Measurements from ENCODE around the gene PTPRS.

DNA sequence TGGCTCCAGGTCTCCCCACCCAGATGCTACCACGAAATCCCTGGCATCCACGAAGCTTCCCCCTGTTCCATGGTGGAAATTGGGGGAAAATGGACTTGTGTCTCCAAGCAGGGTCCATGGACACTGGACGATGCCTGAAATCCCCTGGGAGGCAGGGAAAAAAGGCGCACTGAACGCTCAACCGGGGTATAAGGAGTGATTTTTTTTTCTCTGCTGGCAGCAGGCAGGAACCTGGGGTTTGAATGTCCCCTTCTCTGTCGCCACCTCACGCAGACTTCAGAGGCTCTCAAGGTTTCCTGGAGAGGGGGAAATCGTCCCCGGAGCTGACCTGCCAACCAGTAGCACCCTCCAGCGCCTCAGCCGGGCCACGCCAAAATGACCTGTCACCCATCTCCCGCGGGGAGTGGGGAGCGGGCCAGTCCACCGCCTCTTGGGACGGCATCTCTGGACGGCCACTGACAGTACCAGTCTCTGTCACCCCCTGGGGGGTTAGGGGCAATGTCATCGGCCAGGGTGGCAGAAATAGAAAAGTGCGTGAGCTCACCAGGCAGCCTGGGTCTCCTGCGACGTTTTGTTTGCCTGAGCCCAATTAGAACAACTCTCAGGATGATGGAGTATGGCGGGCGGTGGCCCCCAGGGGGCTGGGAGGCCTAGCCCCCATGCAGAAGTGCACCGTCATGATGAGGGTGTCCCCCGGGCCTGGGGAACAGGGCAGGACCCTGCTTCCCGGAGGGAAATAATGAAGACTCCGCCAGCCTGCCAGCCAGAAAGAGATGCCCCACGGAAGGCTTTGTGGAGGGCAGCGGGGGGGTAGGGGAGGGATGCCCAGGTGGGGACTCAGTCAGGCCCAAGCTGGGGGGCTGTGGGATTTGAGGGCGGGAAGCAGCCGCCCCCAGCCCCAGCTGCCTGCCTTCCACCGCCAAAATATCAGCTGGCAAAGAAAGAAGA lies 2.6 kb downstream of the PTPRS start:
- TF ChIP-seq SP1 (IDR thresholded peaks at IDR 0.05) (no peak), ELF4 (IDR thresholded peaks at IDR 0.05) (no peak), NFRKB (IDR thresholded peaks at IDR 0.05) (no peak), BHLHE40 (IDR thresholded peaks at IDR 0.05; ENCODE audit: borderline replicate concordance) (no peak), FOXM1 (IDR thresholded peaks at IDR 0.05; ENCODE audit: borderline replicate concordance) (no peak), FOXK2 (IDR thresholded peaks at IDR 0.05) (no peak), FOXA1 (IDR thresholded peaks at IDR 0.05) (no peak), TARDBP (IDR thresholded peaks at IDR 0.05) (no peak), HDGF (IDR thresholded peaks at IDR 0.05; ENCODE audit: borderline replicate concordance) (no peak), SUZ12 (IDR thresholded peaks at IDR 0.05) (no peak), L3MBTL2 (conservative IDR thresholded peaks at IDR 0.05) (no peak)
- TF ChIP-seq, protein P1, sequence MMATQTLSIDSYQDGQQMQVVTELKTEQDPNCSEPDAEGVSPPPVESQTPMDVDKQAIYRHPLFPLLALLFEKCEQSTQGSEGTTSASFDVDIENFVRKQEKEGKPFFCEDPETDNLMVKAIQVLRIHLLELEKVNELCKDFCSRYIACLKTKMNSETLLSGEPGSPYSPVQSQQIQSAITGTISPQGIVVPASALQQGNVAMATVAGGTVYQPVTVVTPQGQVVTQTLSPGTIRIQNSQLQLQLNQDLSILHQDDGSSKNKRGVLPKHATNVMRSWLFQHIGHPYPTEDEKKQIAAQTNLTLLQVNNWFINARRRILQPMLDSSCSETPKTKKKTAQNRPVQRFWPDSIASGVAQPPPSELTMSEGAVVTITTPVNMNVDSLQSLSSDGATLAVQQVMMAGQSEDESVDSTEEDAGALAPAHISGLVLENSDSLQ (IDR thresholded peaks at IDR 0.05): no peak

Measured in HEK293T (cell line).